Measurements from ENCODE around the gene DPP3.
"Not testable (repeated sequence)": the region's sequence is repeated elsewhere in the genome, so short reads cannot be mapped to it uniquely, and the experiment has no call there.

DNA sequence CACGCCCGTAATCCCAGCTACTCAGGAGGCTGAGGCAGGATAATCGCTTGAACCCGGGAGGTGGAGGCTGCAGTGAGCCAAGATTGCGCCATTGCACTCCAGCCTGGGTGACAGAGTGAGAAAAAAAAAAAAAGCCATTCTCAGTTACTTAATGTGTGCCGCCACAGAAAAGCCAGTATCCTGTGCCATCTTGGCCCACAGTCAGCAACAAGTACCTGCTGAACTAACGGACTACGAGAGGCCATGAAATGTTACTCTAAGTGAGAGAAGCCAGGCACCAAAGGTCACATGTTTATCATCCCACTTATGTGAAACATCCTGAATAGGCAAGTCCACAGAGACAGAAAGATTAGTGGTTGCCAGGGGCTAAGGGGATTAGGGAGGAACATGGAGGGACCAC lies 60.4 kb downstream of the DPP3 start:
- TF ChIP-seq JUN (IDR thresholded peaks at IDR 0.05); POLR2A (IDR thresholded peaks at IDR 0.05; ENCODE audit: low read length); RFX5 (IDR thresholded peaks at IDR 0.05); CEBPB (IDR thresholded peaks at IDR 0.05); MAZ (IDR thresholded peaks at IDR 0.05; ENCODE audit: borderline replicate concordance, low read depth, low read length); RARB (CRISPR knock-in tag; IDR thresholded peaks at IDR 0.05); EP300 (IDR thresholded peaks at IDR 0.05); HDAC2 (IDR thresholded peaks at IDR 0.05); RCOR1 (IDR thresholded peaks at IDR 0.05; ENCODE audit: low read depth, low read length); CHD4 (IDR thresholded peaks at IDR 0.05; ENCODE audit: borderline replicate concordance); MAFK (IDR thresholded peaks at IDR 0.05; ENCODE audit: partially characterized antibody): not testable (repeated sequence)
- TF ChIP-seq, protein P1, sequence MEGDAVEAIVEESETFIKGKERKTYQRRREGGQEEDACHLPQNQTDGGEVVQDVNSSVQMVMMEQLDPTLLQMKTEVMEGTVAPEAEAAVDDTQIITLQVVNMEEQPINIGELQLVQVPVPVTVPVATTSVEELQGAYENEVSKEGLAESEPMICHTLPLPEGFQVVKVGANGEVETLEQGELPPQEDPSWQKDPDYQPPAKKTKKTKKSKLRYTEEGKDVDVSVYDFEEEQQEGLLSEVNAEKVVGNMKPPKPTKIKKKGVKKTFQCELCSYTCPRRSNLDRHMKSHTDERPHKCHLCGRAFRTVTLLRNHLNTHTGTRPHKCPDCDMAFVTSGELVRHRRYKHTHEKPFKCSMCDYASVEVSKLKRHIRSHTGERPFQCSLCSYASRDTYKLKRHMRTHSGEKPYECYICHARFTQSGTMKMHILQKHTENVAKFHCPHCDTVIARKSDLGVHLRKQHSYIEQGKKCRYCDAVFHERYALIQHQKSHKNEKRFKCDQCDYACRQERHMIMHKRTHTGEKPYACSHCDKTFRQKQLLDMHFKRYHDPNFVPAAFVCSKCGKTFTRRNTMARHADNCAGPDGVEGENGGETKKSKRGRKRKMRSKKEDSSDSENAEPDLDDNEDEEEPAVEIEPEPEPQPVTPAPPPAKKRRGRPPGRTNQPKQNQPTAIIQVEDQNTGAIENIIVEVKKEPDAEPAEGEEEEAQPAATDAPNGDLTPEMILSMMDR (IDR thresholded peaks at IDR 0.05), result not testable (repeated sequence)
- TF ChIP-seq, protein P2, sequence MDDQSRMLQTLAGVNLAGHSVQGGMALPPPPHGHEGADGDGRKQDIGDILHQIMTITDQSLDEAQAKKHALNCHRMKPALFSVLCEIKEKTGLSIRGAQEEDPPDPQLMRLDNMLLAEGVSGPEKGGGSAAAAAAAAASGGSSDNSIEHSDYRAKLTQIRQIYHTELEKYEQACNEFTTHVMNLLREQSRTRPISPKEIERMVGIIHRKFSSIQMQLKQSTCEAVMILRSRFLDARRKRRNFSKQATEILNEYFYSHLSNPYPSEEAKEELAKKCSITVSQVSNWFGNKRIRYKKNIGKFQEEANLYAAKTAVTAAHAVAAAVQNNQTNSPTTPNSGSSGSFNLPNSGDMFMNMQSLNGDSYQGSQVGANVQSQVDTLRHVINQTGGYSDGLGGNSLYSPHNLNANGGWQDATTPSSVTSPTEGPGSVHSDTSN (IDR thresholded peaks at IDR 0.05), result not testable (repeated sequence)

All from A549 (cell line).